ENCODE data around the gene ZNF726. TPM values are rescaled to one million over a fixed set of nuclear protein-coding genes. Genes with fewer than 3 reads are reported as not detected.

The ZNF726 gene
- total and polyA plus RNA-seq, 2 experiments from 2014 or later, result 1.1 to 4.8 TPM

DNA sequence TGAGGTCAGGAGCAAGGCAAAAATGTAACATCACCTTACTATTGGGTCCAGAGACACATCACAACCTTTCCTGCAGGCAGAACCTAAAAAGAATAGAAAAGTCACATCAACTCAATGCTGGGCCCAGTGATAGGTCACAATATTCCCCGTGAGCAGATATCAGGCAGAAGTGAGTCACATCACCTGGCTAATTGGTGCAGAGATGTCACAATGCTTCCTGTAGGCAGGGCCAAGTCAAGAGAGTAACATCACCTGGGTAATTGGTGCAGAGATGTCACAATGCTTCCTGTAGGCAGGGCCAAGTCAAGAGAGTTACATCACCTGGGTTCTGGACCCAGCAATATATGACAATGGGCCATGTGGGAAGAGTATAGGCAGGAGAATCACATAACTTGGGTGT lies 63.4 kb downstream of the ZNF726 start:
- no peaks in the 10 kb centered on the region for H3K79me2 ChIP-seq (ENCODE audit: insufficient read depth)
- H3F3A ChIP-seq (ENCODE audit: insufficient read depth), result no peaks in the 10 kb centered on the region
- no peak overlapping the region for H3K9ac ChIP-seq
- DNase-seq, result no peak
- no peak overlapping the region for H3K4me2 ChIP-seq (ENCODE audit: unreplicated experiment)
- no peaks in the 10 kb centered on the region for H3K4me1 ChIP-seq (ENCODE audit: insufficient read depth)
- 16 to 31% methylated on average over 1 of the region's 1 CpG for WGBS, 2 experiments (ENCODE audit: low coverage in 1 of 2, low lambda C conversion rate in 2 of 2, missing lambda C conversion rate in 2 of 2)
- H3K9me2 ChIP-seq (ENCODE audit: insufficient read depth), result no peaks in the 10 kb centered on the region
- no peak overlapping the region for H3K27ac ChIP-seq
- H3K4me3 ChIP-seq, result no peak overlapping the region
- H4K20me1 ChIP-seq (ENCODE audit: insufficient read depth), result no peaks in the 10 kb centered on the region
- TF ChIP-seq EZH2 (IDR thresholded peaks at IDR 0.05; ENCODE audit: insufficient read depth, poor library complexity, severe bottlenecking) (no peak), EZH2phosphoT487 (IDR thresholded peaks at IDR 0.05; ENCODE audit: insufficient read depth, low read depth) (no peak)
- H2AFZ ChIP-seq, result no peak overlapping the region
- H3K36me3 ChIP-seq (ENCODE audit: low read depth), result no peaks in the 10 kb centered on the region
- no peaks in the 10 kb centered on the region for H3K9me3 ChIP-seq (ENCODE audit: low read depth)
- no peaks in the 10 kb centered on the region for H3K27me3 ChIP-seq (replicated peaks; ENCODE audit: insufficient read depth)
- in situ Hi-C loops (cut with MboI), result no loop called here

DNA sequence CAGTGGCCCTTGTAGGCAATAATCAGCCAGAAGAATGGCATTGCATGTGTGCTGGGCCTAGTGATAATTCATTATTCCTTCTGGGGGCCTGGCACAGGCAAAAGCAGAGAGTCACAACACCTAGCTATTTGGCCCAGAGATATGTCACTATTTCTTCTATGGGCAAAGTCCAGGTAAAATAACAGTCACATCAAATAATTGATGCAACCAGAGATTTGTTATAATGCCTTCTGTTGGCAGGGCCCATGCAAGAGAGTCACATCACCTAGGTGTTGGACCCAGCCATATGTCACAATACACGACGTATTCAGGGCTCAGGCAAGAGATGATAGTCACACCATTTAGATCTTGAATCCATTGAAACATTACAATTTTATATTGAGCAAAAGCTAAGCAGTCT lies 66.1 kb downstream of the ZNF726 start:
- H3K4me3 ChIP-seq, result no peak overlapping the region
- H3K9ac ChIP-seq, result no peak overlapping the region
- 25 to 58% methylated on average over 2 of the region's 2 CpGs for WGBS, 2 experiments (ENCODE audit: low coverage in 1 of 2, low lambda C conversion rate in 2 of 2, missing lambda C conversion rate in 2 of 2)
- no peaks in the 10 kb centered on the region for H3K9me3 ChIP-seq (ENCODE audit: low read depth)
- H2AFZ ChIP-seq, result no peak overlapping the region
- H3K36me3 ChIP-seq (ENCODE audit: low read depth), result no peaks in the 10 kb centered on the region
- no peak for DNase-seq
- no peaks in the 10 kb centered on the region for H3K79me2 ChIP-seq (ENCODE audit: insufficient read depth)
- TF ChIP-seq EZH2phosphoT487 (IDR thresholded peaks at IDR 0.05; ENCODE audit: insufficient read depth, low read depth) (no peak), EZH2 (IDR thresholded peaks at IDR 0.05; ENCODE audit: insufficient read depth, poor library complexity, severe bottlenecking) (no peak)
- H3K9me2 ChIP-seq (ENCODE audit: insufficient read depth), result no peaks in the 10 kb centered on the region
- no peaks in the 10 kb centered on the region for H3K27me3 ChIP-seq (replicated peaks; ENCODE audit: insufficient read depth)
- no peaks in the 10 kb centered on the region for H4K20me1 ChIP-seq (ENCODE audit: insufficient read depth)
- H3F3A ChIP-seq (ENCODE audit: insufficient read depth), result no peaks in the 10 kb centered on the region
- in situ Hi-C loops (cut with MboI), result no loop called here
- no peak overlapping the region for H3K4me2 ChIP-seq (ENCODE audit: unreplicated experiment)
- H3K4me1 ChIP-seq (ENCODE audit: insufficient read depth), result no peaks in the 10 kb centered on the region
- H3K27ac ChIP-seq, result no peak overlapping the region

DNA sequence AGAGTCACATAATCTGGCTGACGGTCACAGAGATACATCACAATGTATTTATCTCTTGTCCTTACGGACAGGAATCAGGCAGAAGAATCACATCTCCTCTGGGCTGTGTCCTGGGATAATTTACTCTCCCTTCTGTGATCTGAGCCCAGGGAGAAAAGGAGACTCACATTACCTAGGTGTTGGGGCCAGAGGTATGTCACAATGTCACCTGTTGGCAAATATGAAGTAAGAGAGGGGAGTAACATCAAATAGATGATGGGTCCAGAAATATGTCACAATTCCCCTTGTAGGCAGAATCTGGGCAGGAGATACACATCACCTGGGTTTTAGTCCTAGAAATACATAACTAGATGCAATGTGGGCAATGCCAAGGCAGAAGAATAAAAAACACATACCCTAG lies 67.2 kb downstream of the ZNF726 start:
- 44 to 49% methylated on average over 2 of the region's 2 CpGs for WGBS, 2 experiments (ENCODE audit: low coverage in 1 of 2, low lambda C conversion rate in 2 of 2, missing lambda C conversion rate in 2 of 2)
- no peak overlapping the region for H3K4me2 ChIP-seq (ENCODE audit: unreplicated experiment)
- no peaks in the 10 kb centered on the region for H3K79me2 ChIP-seq (ENCODE audit: insufficient read depth)
- no peaks in the 10 kb centered on the region for H4K20me1 ChIP-seq (ENCODE audit: insufficient read depth)
- H3K9ac ChIP-seq, result no peak overlapping the region
- in situ Hi-C loops (cut with MboI), result no loop called here
- TF ChIP-seq EZH2phosphoT487 (IDR thresholded peaks at IDR 0.05; ENCODE audit: insufficient read depth, low read depth) (no peak), EZH2 (IDR thresholded peaks at IDR 0.05; ENCODE audit: insufficient read depth, poor library complexity, severe bottlenecking) (no peak)
- DNase-seq, result no peak
- no peaks in the 10 kb centered on the region for H3F3A ChIP-seq (ENCODE audit: insufficient read depth)
- H3K27ac ChIP-seq, result no peak overlapping the region
- H2AFZ ChIP-seq, result no peak overlapping the region
- H3K4me3 ChIP-seq, result no peak overlapping the region
- H3K4me1 ChIP-seq (ENCODE audit: insufficient read depth), result no peaks in the 10 kb centered on the region
- H3K36me3 ChIP-seq (ENCODE audit: low read depth), result no peaks in the 10 kb centered on the region
- H3K27me3 ChIP-seq (replicated peaks; ENCODE audit: insufficient read depth), result no peaks in the 10 kb centered on the region
- no peaks in the 10 kb centered on the region for H3K9me2 ChIP-seq (ENCODE audit: insufficient read depth)
- no peaks in the 10 kb centered on the region for H3K9me3 ChIP-seq (ENCODE audit: low read depth)

DNA sequence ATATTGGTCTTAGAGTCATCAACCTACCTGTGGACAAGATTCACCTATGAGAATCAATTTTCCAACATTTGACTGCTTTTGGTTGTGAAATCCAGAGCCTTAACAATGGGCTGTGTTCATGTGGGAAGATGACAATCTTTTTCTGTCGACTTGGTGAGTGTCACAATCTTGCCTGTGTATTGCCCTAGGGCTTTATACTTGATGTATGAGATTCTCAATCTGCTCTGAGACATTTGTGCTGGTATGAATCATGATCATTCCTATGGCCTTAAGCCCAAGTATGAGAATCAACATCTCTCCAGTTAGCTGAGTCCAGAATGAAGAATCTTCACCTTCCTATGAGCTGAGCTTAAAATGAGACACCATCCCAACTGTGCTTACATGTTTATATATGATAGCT lies 68.7 kb downstream of the ZNF726 start:
- no peaks in the 10 kb centered on the region for H4K20me1 ChIP-seq (ENCODE audit: insufficient read depth)
- H3K79me2 ChIP-seq (ENCODE audit: insufficient read depth), result no peaks in the 10 kb centered on the region
- no peaks in the 10 kb centered on the region for H3K9me2 ChIP-seq (ENCODE audit: insufficient read depth)
- no peak overlapping the region for H3K4me2 ChIP-seq (ENCODE audit: unreplicated experiment)
- no peaks in the 10 kb centered on the region for H3K27me3 ChIP-seq (replicated peaks; ENCODE audit: insufficient read depth)
- H3K9ac ChIP-seq, result no peak overlapping the region
- no peak overlapping the region for H3K27ac ChIP-seq
- in situ Hi-C loops (cut with MboI), result no loop called here
- H3F3A ChIP-seq (ENCODE audit: insufficient read depth), result no peaks in the 10 kb centered on the region
- no peaks in the 10 kb centered on the region for H3K36me3 ChIP-seq (ENCODE audit: low read depth)
- no peak overlapping the region for H3K4me3 ChIP-seq
- TF ChIP-seq EZH2phosphoT487 (IDR thresholded peaks at IDR 0.05; ENCODE audit: insufficient read depth, low read depth), result no peak
- TF ChIP-seq EZH2 (IDR thresholded peaks at IDR 0.05; ENCODE audit: insufficient read depth, poor library complexity, severe bottlenecking), result no peak
- peak; percentile 1 for DNase-seq
- H3K4me1 ChIP-seq (ENCODE audit: insufficient read depth), result no peaks in the 10 kb centered on the region
- WGBS, 2 experiments (ENCODE audit: low coverage in 1 of 2, low lambda C conversion rate in 2 of 2, missing lambda C conversion rate in 2 of 2), result 0 to 5% methylated on average over 1 of the region's 1 CpG
- H2AFZ ChIP-seq, result no peak overlapping the region
- H3K9me3 ChIP-seq (ENCODE audit: low read depth), result no peaks in the 10 kb centered on the region

Other genes starting within 250 kb of the ZNF726 start
- 10.6 and 13.3 TPM in 2 replicates for gene ZNF675, start 227.7 kb upstream of the ZNF726 start, total RNA-seq (2014; rRNA removed; shearing (Covaris generic))
- 2.5 and 3.5 TPM in 2 replicates for gene ZNF675, start 227.7 kb upstream of the ZNF726 start, polyA plus RNA-seq (2016; fragmentation: Nextera tagmentation; extraction: Ambion mirVana)
- gene ZNF681, start 156.0 kb upstream of the ZNF726 start, total RNA-seq (2014; rRNA removed; shearing (Covaris generic)), result 0.32 and 10.2 TPM in 2 replicates
- 0.38 and 1.1 TPM in 2 replicates for gene ZNF681, start 156.0 kb upstream of the ZNF726 start, polyA plus RNA-seq (2016; fragmentation: Nextera tagmentation; extraction: Ambion mirVana)
- 4.2 and 4.5 TPM in 2 replicates for gene ZNF254, start 172.3 kb downstream of the ZNF726 start, total RNA-seq (2014; rRNA removed; shearing (Covaris generic))
- gene ZNF254, start 172.3 kb downstream of the ZNF726 start, polyA plus RNA-seq (2016; fragmentation: Nextera tagmentation; extraction: Ambion mirVana), result 3.2 and 4.0 TPM in 2 replicates